H1 (cell line): Measurements from ENCODE around the gene VSX1.

Experiments
- EZH2 ChIP-seq: fragments of 200-600 bp; sonication (generic); IDR thresholded peaks from 2 replicates; pipeline ENCODE4 v1.7.1; 2012; ENCODE audit warnings: low read depth, mild to moderate bottlenecking, moderate library complexity, low read length, inconsistent platforms; ENCODE audit not compliant: severe bottlenecking
- GABPA ChIP-seq: IDR thresholded peaks from 2 replicates; pipeline ENCODE4 v1.6.1; 2011; ENCODE audit warnings: mild to moderate bottlenecking, low read length, moderate library complexity, borderline replicate concordance; ENCODE audit not compliant: insufficient read depth
- POLR2A ChIP-seq, 2 experiments: IDR thresholded peaks; 1 replicate in 1 of 2; 2 replicates in 1 of 2; pipeline ENCODE4 v1.6.1; 2011; ENCODE audit warnings: low read depth in 2 of 2, low read length in 2 of 2, mild to moderate bottlenecking in 2 of 2; ENCODE audit errors: control extremely low read depth in 1 of 2
- POLR2AphosphoS5 ChIP-seq: IDR thresholded peaks from 2 replicates; pipeline ENCODE4 v1.6.1; 2011; ENCODE audit warnings: low read depth, low read length
- POU5F1 ChIP-seq: IDR thresholded peaks from 2 replicates; pipeline ENCODE4 v1.6.1; 2011; ENCODE audit warnings: low read depth, mild to moderate bottlenecking, low read length, moderate library complexity
- SAP30 ChIP-seq: fragments of 300-600 bp; sonication (generic); IDR thresholded peaks from 2 replicates; pipeline ENCODE4 v1.7.1; 2012; ENCODE audit warnings: low read length, moderate library complexity, mild to moderate bottlenecking, inconsistent platforms; ENCODE audit not compliant: insufficient read depth, insufficient replicate concordance
- SP2 ChIP-seq: IDR thresholded peaks from 2 replicates; pipeline ENCODE4 v1.6.1; 2012; ENCODE audit warnings: mild to moderate bottlenecking, low read length, inconsistent platforms
- SUZ12 ChIP-seq: fragments of 200-600 bp; sonication (generic); IDR thresholded peaks from 2 replicates; pipeline ENCODE4 v1.6.1; 2012; ENCODE audit warnings: mild to moderate bottlenecking, inconsistent platforms, low read length, moderate library complexity, mixed read lengths
- TAF1 ChIP-seq: IDR thresholded peaks from 2 replicates; pipeline ENCODE4 v1.6.1; 2011; ENCODE audit warnings: mild to moderate bottlenecking, low read depth, low read length
- YY1 ChIP-seq: IDR thresholded peaks from 2 replicates; pipeline ENCODE4 v1.6.1; 2011; ENCODE audit warnings: low read depth, mild to moderate bottlenecking, low read length
- TF ChIP-seq, protein P1 (sequence below), 3 experiments: IDR thresholded peaks; 1 replicate in 2 of 3; 2 replicates in 1 of 3; pipeline versions ENCODE4 v1.5.1 to v1.6.1; 2011; ENCODE audit warnings: low read length in 3 of 3, mild to moderate bottlenecking in 3 of 3, inconsistent platforms in 2 of 3, low read depth in 1 of 3, moderate library complexity in 1 of 3; ENCODE audit not compliant: insufficient read depth in 1 of 3; ENCODE audit errors: control extremely low read depth in 1 of 3
- TF ChIP-seq, protein P2 (sequence below): IDR thresholded peaks from 2 replicates; pipeline ENCODE4 v1.6.1; 2012; ENCODE audit warnings: inconsistent platforms
- TF ChIP-seq, protein P3 (sequence below): IDR thresholded peaks from 2 replicates; pipeline ENCODE4 v1.6.1; 2011; ENCODE audit warnings: low read length, improper control_type of control experiment
- TF ChIP-seq, protein P4 (sequence below): IDR thresholded peaks from 2 replicates; pipeline ENCODE4 v1.6.1; 2011; ENCODE audit warnings: low read depth, mild to moderate bottlenecking, low read length; ENCODE audit not compliant: insufficient read depth

DNA sequence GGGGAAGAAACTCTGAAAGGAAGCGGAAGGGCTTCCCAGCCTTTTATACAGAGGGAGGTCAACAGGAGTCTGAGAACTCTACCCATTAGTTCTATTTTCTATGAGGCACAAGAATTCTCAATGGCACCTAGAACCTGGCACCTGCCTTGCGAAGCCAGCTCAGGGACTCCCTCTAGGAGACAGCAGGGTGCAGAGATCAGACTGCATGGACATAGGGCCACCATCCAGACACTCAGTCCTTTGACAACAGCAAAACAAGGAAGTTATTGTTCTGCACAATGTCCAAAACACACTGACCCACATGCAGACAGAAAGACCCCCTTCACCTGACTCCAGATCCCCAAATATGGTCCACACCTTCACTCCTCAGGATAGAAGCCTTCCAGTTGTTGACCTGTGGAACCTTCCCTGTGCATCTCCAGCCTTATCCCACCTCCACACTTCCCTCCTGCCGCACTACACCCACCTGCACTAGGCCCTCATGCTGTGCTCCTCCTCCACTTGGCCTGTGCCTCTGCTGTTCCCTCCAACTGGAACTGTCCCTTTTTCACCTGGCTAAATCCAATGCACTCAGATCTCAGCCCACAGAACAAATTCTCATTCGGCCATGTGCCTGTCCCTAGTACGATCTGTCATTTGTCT is 51.8 kb downstream of the VSX1 start:
- TF ChIP-seq POLR2AphosphoS5 (no peak), EZH2 (no peak), POLR2A (IDR thresholded peaks at IDR 0.05; ENCODE audit: control extremely low read depth in 1 of 2, low read depth in 2 of 2, low read length in 2 of 2) (no peak), SP2 (no peak), SUZ12 (no peak), POU5F1 (no peak), TAF1 (no peak), GABPA (no peak), YY1 (no peak), SAP30 (no peak)
- TF ChIP-seq, protein P1, sequence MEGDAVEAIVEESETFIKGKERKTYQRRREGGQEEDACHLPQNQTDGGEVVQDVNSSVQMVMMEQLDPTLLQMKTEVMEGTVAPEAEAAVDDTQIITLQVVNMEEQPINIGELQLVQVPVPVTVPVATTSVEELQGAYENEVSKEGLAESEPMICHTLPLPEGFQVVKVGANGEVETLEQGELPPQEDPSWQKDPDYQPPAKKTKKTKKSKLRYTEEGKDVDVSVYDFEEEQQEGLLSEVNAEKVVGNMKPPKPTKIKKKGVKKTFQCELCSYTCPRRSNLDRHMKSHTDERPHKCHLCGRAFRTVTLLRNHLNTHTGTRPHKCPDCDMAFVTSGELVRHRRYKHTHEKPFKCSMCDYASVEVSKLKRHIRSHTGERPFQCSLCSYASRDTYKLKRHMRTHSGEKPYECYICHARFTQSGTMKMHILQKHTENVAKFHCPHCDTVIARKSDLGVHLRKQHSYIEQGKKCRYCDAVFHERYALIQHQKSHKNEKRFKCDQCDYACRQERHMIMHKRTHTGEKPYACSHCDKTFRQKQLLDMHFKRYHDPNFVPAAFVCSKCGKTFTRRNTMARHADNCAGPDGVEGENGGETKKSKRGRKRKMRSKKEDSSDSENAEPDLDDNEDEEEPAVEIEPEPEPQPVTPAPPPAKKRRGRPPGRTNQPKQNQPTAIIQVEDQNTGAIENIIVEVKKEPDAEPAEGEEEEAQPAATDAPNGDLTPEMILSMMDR (IDR thresholded peaks at IDR 0.05; ENCODE audit: control extremely low read depth in 1 of 3, insufficient read depth in 1 of 3, low read depth in 1 of 3, low read length in 3 of 3): no peak
- TF ChIP-seq, protein P2, sequence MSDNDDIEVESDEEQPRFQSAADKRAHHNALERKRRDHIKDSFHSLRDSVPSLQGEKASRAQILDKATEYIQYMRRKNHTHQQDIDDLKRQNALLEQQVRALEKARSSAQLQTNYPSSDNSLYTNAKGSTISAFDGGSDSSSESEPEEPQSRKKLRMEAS: no peak
- TF ChIP-seq, protein P3, sequence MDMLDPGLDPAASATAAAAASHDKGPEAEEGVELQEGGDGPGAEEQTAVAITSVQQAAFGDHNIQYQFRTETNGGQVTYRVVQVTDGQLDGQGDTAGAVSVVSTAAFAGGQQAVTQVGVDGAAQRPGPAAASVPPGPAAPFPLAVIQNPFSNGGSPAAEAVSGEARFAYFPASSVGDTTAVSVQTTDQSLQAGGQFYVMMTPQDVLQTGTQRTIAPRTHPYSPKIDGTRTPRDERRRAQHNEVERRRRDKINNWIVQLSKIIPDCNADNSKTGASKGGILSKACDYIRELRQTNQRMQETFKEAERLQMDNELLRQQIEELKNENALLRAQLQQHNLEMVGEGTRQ: no peak
- TF ChIP-seq, protein P4, sequence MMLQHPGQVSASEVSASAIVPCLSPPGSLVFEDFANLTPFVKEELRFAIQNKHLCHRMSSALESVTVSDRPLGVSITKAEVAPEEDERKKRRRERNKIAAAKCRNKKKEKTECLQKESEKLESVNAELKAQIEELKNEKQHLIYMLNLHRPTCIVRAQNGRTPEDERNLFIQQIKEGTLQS: no peak
